Immature natural killer cell (primary cell): Measurements from ENCODE around the gene RDH16. TPM values are rescaled to one million over a fixed set of nuclear protein-coding genes. Genes with fewer than 3 reads are reported as not detected.
"Not testable (repeated sequence)": the region's sequence is repeated elsewhere in the genome, so short reads cannot be mapped to it uniquely, and the experiment has no call there.

ENCODE experiments used
- DNase-seq, 3 donors: peaks; one replicate each; pipeline ENCODE4 v3.0.0; 2022; ENCODE audit warnings: mixed read lengths in 1 of 3
- H3K27ac Mint-ChIP-seq, 6 donors: one replicate each; pipeline ENCODE4 v1.8.0; 2020; ENCODE audit warnings: mixed read lengths in 6 of 6, mild to moderate bottlenecking in 5 of 6, inconsistent platforms in 4 of 6, moderate library complexity in 3 of 6
- H3K27me3 Mint-ChIP-seq, 3 donors: one replicate each; pipeline ENCODE4 v1.8.0; 2020 to 2021; ENCODE audit warnings: low read depth in 3 of 3, mild to moderate bottlenecking in 3 of 3, mixed read lengths in 3 of 3, moderate library complexity in 3 of 3, inconsistent platforms in 1 of 3
- H3K36me3 Mint-ChIP-seq, 3 donors: one replicate each; pipeline ENCODE4 v1.8.0; 2020; ENCODE audit warnings: mixed read lengths in 3 of 3, inconsistent platforms in 2 of 3, mild to moderate bottlenecking in 2 of 3
- H3K4me1 Mint-ChIP-seq, 2 donors: one replicate each; pipeline ENCODE4 v1.8.0; 2020; ENCODE audit warnings: inconsistent platforms in 2 of 2, mild to moderate bottlenecking in 2 of 2, mixed read lengths in 2 of 2, moderate library complexity in 1 of 2
- H3K4me3 Mint-ChIP-seq, 5 donors: one replicate each; pipeline ENCODE4 v1.8.0; 2020; ENCODE audit warnings: mild to moderate bottlenecking in 5 of 5, mixed read lengths in 5 of 5, inconsistent platforms in 3 of 5, moderate library complexity in 3 of 5
- H3K9me3 Mint-ChIP-seq, 6 donors: one replicate each; pipeline ENCODE4 v1.8.0; 2020; ENCODE audit warnings: mild to moderate bottlenecking in 6 of 6, mixed read lengths in 6 of 6, inconsistent platforms in 4 of 6, moderate library complexity in 3 of 6
- polyA plus RNA-seq, 3 donors: library from polyadenylated mRNA; unstranded; fragments of 300-500 nt; fragmentation: Illumina TruSeq; gene quantifications; one replicate each; pipeline ENCODE4 v1.2.3, GENCODE V29; 2021

The RDH16 gene
- polyA plus RNA-seq, 3 donors from 2014 or later, result 0.14 to 1.9 (median 0.18) TPM

DNA sequence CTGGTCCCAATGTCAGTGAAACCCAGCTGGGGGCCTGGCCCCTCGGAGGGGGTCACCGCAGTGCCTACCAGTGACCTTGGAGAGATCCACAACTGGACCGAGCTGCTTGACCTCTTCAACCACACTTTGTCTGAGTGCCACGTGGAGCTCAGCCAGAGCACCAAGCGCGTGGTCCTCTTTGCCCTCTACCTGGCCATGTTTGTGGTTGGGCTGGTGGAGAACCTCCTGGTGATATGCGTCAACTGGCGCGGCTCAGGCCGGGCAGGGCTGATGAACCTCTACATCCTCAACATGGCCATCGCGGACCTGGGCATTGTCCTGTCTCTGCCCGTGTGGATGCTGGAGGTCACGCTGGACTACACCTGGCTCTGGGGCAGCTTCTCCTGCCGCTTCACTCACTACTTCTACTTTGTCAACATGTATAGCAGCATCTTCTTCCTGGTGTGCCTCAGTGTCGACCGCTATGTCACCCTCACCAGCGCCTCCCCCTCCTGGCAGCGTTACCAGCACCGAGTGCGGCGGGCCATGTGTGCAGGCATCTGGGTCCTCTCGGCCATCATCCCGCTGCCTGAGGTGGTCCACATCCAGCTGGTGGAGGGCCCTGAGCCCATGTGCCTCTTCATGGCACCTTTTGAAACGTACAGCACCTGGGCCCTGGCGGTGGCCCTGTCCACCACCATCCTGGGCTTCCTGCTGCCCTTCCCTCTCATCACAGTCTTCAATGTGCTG is 38.0 kb upstream of the RDH16 start:
- H3K9me3 Mint-ChIP-seq, result no peaks in the 10 kb centered on the region
- H3K27me3 Mint-ChIP-seq, result peaks cover 0 to 5% (median 2%) of the 10 kb centered on the region in 3 donors
- H3K4me1 Mint-ChIP-seq, result peaks cover 8 to 27% of the 10 kb centered on the region in 2 donors
- no peak overlapping the region for H3K4me3 Mint-ChIP-seq
- H3K27ac Mint-ChIP-seq, result no peak overlapping the region
- H3K36me3 Mint-ChIP-seq, result peaks cover 5 to 15% (median 9%) of the 10 kb centered on the region in 3 donors
- DNase-seq, result no peak

DNA sequence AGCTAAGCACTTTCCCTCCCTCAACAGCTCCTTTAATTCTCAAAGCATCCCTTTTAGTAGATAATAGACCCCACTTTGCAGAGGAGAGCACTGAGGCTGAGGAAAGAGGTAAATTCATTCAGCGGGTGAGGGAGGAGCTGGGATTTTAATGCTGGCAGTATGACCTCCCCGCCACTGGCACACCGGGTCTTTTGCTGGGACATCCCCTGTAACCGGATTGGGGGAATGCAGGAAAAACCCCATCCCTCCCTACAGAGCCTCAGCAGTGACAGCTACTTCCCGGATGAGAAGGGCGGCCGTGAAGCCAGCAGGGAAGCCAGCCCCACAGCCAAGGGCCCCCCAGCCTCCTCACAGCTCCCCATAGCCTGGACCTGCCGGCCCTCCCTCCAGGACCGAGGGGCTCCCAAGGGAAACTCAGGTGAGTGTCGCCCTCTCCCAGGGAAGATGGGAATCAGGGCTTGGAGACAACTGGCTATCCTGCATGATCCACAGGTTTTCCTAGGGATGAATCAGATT is 36.9 kb upstream of the RDH16 start:
- Mint-ChIP-seq H3K9me3 (no peaks in the 10 kb centered on the region), H3K27me3 (peaks cover 0 to 5% (median 4%) of the 10 kb centered on the region in 3 donors), H3K36me3 (peaks cover 5 to 15% (median 6%) of the 10 kb centered on the region in 3 donors), H3K4me1 (peaks cover 8 to 16% of the 10 kb centered on the region in 2 donors), H3K27ac (no peak overlapping the region), H3K4me3 (peak overlapping the region in 1 of 5 donors; percentile 3)
- no peak for DNase-seq

DNA sequence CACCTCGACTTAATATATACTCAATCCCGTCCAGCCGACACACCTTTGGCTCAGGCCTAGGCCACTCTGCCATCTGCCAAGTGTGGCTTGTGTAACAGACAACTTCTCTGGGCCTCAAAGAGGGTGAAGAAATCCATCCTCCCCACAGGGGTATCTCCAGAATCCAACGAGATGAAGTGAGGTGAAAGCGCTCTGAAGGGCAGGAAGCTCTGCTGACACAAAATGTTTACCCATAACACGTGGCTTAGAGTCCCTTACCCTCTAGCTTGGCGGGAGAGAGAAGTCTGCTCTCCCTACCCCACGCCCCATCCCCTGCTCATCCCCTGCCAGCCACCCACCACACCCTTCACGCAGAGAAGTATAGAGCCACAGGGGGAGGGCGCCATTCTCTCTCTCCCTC is 35.9 kb upstream of the RDH16 start:
- DNase-seq, result no peak
- H3K36me3 Mint-ChIP-seq, result peaks cover 4 to 10% (median 5%) of the 10 kb centered on the region in 3 donors
- no peaks in the 10 kb centered on the region for H3K9me3 Mint-ChIP-seq
- no peak overlapping the region for H3K4me3 Mint-ChIP-seq
- H3K4me1 Mint-ChIP-seq, result peaks cover 4 to 7% of the 10 kb centered on the region in 2 donors
- no peak overlapping the region for H3K27ac Mint-ChIP-seq
- H3K27me3 Mint-ChIP-seq, result peaks cover 0 to 5% (median 4%) of the 10 kb centered on the region in 3 donors

DNA sequence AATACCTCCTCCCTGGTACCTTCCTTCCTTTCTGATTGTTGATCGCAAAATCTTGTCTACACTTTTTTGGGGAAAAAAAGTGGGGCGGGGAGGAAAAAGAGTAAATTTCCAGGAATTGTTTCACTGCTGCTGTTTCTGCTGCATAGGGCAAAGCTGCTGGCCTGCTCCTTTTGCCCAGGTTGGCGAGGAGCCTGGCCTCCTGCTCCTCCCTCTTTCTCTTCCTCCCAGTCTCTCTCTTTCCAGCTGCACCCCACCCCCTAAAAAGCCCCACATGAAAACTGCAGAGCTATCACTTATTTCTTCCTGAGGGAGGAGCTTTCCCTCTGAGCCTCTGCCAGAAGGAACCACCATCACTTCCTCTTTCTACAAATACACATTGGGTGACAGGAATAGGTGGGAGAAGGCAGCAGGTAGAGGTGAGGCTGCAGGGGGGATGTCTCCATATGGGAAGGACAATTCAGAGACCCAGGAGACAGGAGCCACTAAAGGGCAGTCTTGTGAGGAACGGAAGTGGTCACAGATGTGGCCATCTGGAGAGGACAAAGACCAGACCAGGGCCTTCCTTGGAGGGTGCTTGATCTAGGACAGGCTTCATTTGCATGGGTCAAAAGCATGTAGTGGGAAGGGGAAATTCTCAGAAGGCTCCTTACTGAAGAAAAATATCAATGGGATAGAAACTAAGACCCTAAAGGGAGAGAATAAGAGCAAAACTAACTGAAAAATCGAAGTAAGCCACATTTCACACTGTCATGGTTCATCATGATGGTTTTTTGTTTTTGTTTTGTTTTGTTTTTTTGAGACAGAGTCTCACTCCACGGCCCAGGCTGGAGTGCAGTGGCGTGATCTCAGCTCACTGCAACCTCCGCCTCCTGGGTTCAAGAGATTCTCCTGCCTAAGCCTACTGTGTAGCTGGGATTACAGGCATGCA is 34.2 kb upstream of the RDH16 start:
- Mint-ChIP-seq H3K27ac (peak overlapping the region in 1 of 6 donors; percentile 5), H3K9me3 (no peaks in the 10 kb centered on the region), H3K27me3 (peaks cover 0 to 4% (median 3%) of the 10 kb centered on the region in 3 donors), H3K36me3 (peaks cover 0 to 10% (median 5%) of the 10 kb centered on the region in 3 donors), H3K4me3 (no peak overlapping the region), H3K4me1 (peaks cover 8 to 18% of the 10 kb centered on the region in 2 donors)
- no peak for DNase-seq

DNA sequence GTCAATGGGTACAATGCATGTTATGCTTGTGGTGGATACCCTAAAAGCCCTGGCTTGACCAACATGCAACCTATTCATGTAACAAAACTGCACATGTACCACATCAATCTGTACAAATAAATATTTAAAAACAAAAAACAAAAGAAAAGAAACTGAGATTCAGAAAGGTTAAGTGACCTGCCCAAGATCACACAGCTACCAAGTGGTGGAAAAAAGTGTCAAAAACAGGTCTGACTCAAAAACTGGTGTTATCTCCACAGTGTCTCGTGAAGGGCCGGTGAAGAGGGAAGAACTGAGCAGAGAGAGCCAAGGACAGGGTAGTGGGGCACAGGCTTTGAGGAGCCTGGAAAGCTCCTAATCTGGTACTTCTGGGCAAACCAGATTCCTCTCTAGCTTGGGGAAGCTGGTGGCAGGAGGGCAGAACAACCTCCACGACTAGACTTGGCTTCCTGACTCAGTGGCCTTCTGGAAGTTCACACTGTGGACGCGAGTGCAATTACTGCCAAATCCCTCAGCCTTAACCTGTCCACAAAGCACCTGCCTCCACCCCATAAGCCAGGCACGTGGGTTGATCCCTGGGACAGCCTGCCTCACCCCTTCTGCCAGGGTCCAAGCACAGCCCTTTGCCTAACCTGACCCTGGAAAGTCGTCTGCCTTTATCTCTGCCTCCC is 33.4 kb upstream of the RDH16 start:
- Mint-ChIP-seq H3K36me3 (peaks cover 0 to 5% (median 4%) of the 10 kb centered on the region in 3 donors), H3K27me3 (peaks cover 0 to 4% (median 3%) of the 10 kb centered on the region in 3 donors), H3K4me3 (no peak overlapping the region), H3K9me3 (no peaks in the 10 kb centered on the region), H3K4me1 (peaks cover 8 to 19% of the 10 kb centered on the region in 2 donors), H3K27ac (no peak overlapping the region)
- no peak for DNase-seq

DNA sequence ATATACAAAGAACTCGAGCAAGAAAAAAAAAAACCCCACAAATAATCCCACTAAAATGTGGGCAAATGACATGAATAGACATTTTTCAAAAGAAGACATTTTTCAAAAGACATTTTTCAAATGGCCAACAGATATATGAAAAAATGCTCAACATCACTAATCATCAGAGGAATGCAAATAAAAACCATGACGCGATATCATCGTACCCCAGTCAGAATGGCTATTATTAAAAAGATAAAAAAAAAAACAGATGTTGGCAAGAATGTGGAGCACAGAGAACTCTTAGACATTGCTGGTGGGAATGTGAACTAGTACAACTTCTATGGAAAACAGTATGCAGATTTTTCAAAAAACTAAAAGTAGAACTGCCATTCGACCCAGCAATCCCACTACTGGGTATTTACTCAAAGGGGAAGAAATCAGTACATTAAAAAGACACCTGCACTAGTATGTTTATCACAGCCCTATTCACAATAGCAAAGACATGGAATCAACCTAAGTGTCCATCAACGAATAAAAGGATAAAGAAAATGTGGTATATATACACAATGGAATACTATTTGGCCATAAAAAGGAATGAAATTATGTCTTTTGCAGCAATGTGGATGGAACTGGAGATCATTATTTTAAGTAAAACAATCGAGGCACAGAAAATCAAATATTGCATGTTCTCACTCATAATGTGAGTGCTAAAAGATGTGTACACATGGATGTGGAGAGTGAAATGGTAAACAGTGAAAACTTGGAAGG is 32.6 kb upstream of the RDH16 start:
- H3K36me3 Mint-ChIP-seq, result peaks cover 0 to 5% (median 4%) of the 10 kb centered on the region in 3 donors

DNA sequence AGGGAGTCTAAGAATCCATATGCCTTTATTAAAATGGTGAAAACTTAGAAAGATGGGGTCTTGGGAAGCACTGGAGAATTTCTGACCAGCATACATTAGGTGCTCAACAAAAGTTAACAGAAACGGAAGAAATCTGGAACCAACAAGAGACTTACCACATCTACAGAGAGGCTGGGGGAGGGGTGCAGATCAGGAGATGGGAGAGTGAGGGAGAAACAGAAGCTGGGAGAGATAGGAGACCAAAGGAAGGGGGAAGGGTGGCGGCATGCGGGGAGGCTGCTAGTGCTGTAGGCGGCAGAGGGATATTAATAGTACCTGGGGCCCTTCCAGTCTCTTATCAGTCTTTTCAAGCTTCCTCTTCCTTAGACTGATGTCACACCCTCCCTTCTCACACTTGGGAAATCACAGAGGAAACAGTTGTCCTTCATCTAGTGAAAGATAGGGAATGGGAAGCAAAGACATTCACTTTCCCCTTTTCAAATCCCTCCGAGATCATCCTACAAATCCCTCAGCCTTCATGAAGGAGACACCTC is 30.9 kb upstream of the RDH16 start:
- Mint-ChIP-seq H3K9me3 (no peaks in the 10 kb centered on the region), H3K27ac (no peak overlapping the region), H3K4me1 (peaks cover 8 to 19% of the 10 kb centered on the region in 2 donors), H3K4me3 (no peak overlapping the region), H3K36me3 (no peaks in the 10 kb centered on the region), H3K27me3 (peaks cover 3 to 5% (median 4%) of the 10 kb centered on the region in 3 donors)
- DNase-seq, result no peak

More for the DNA sequence above, 32.6 kb upstream of the RDH16 start:
- Mint-ChIP-seq H3K27ac (no peak overlapping the region), H3K4me3 (no peak overlapping the region), H3K27me3 (peaks cover 0 to 4% (median 3%) of the 10 kb centered on the region in 3 donors), H3K4me1 (peaks cover 8 to 19% of the 10 kb centered on the region in 2 donors), H3K9me3 (no peaks in the 10 kb centered on the region)
- no peak for DNase-seq

DNA sequence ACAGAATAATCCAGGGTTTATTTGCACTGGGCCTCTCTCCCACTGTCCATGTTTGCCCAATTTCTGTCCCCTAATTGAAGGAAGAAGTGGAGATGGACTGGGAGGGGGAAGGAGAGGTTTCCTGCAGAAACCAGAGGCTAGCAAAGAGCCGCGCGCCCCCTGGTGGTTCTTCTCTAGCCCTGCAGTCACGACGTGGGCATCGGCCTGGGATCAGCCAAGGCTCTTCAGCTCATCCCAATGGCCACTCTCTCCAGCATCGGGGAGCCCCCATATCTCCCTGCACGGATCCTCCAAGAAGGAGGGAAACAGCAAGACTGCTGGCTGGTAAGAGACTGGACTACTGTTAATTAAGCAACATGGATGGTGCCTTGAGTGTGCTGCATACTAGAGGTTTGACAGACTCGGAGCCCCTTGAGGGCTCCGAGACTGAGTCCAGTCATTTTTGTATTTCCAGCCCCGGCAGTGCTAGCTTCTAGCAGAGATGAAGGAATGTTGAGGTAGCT is 30.2 kb upstream of the RDH16 start:
- DNase-seq, result peak; percentile 59 to 67 (median 59)
- Mint-ChIP-seq H3K9me3 (no peaks in the 10 kb centered on the region), H3K4me3 (peak overlapping the region; percentile 51 to 75 (median 59)), H3K27ac (peak overlapping the region in 3 of 6 donors; percentile 30 to 53 (median 42)), H3K27me3 (peaks cover 3 to 5% (median 3%) of the 10 kb centered on the region in 3 donors), H3K36me3 (no peaks in the 10 kb centered on the region), H3K4me1 (peaks cover 8 to 19% of the 10 kb centered on the region in 2 donors)

DNA sequence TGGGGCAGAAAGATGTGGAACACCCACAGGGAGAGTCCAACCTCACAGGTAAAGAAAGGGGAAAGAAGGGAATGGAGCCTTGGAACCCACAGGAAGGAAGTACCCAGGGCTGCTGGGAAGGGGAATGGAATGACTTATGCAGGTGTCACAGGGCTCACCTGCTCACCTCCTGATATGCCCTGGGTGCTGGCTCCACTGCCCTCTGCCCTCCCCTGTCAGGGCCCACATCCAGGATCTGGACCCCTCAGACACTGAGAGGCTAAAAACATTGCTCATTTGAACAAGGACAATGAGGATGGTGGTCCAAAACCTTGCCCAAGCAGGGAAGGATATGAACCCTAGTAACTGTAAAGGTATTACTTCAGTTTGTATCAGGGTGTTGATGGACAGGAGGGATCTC is 29.6 kb upstream of the RDH16 start:
- Mint-ChIP-seq H3K36me3 (no peaks in the 10 kb centered on the region), H3K27me3 (peaks cover 3 to 5% (median 3%) of the 10 kb centered on the region in 3 donors), H3K27ac (peak overlapping the region in 1 of 6 donors; percentile 53), H3K9me3 (no peaks in the 10 kb centered on the region), H3K4me3 (peak overlapping the region; percentile 51 to 75 (median 59)), H3K4me1 (peaks cover 8 to 19% of the 10 kb centered on the region in 2 donors)
- no peak for DNase-seq

GRCh38 chr12:56985714-56986113 is 28.3 kb upstream of the RDH16 start:
- not testable (repeated sequence) for H3K9me3 Mint-ChIP-seq, DNase-seq, H3K27ac Mint-ChIP-seq, H3K4me3 Mint-ChIP-seq, H3K27me3 Mint-ChIP-seq, H3K36me3 Mint-ChIP-seq
- H3K4me1 Mint-ChIP-seq, result peaks cover 4 to 11% of the 10 kb centered on the region in 2 donors

DNA sequence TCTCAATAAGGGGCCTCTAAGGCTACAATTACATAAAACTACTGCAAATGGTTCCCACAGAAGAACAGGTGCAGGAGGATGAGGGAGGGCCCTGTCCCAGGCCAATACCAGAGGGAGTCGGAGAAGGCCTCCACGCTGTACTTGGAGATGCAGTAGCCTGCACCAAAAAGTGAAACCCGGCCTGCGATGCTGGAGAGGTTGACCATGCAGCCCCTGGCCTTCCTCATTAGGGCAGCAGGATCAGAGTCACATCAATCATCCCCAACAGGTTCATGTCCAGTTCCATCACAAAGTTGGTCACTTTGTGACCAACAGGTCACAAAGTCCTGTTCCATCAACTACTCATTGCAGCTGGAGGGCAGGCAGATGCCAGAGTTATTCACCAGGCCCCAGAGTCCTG is 26.0 kb upstream of the RDH16 start:
- Mint-ChIP-seq H3K9me3 (no peaks in the 10 kb centered on the region), H3K36me3 (peaks cover 0 to 6% (median 5%) of the 10 kb centered on the region in 3 donors), H3K4me3 (no peak overlapping the region), H3K4me1 (peaks cover 4 to 11% of the 10 kb centered on the region in 2 donors), H3K27ac (no peak overlapping the region), H3K27me3 (peaks cover 0 to 3% (median 2%) of the 10 kb centered on the region in 3 donors)
- no peak for DNase-seq

GRCh38 chr12:56982578-56983236 is 25.3 kb upstream of the RDH16 start:
- not testable (repeated sequence) for H3K9me3 Mint-ChIP-seq, H3K27ac Mint-ChIP-seq, H3K36me3 Mint-ChIP-seq, DNase-seq, H3K4me3 Mint-ChIP-seq, H3K27me3 Mint-ChIP-seq
- peaks cover 4 to 11% of the 10 kb centered on the region in 2 donors for H3K4me1 Mint-ChIP-seq
